Activated naive CD4-positive, alpha-beta T cell treated with anti-CD3 and anti-CD28 coated beads for 36 hours (primary cell): ENCODE results near the gene GDF15. TPM values are rescaled to one million over a fixed set of nuclear protein-coding genes. Genes with fewer than 3 reads are reported as not detected.

Experiments
- CTCF ChIA-PET: fragments of 350-600 bp; sonication (Branson Sonifier 250); formaldehyde crosslinking; loops from one replicate; lab custom pipeline; 2021; ENCODE audit warnings: antibody characterized with exemption; lab: Charles Lee
- DNase-seq: peaks from one replicate; pipeline ENCODE4 v3.0.0-alpha.2; 2020
- H3K27ac Mint-ChIP-seq: one replicate; pipeline ENCODE4 v1.8.0; 2021; ENCODE audit warnings: mild to moderate bottlenecking, mixed read lengths
- H3K27me3 Mint-ChIP-seq: one replicate; pipeline ENCODE4 v1.8.0; 2021; ENCODE audit warnings: low read depth, mixed read lengths
- H3K36me3 Mint-ChIP-seq: one replicate; pipeline ENCODE4 v1.8.0; 2021; ENCODE audit warnings: low read depth, mixed read lengths
- H3K4me1 Mint-ChIP-seq: one replicate; pipeline ENCODE4 v1.8.0; 2021; ENCODE audit warnings: low read depth, mixed read lengths
- H3K4me3 Mint-ChIP-seq: one replicate; pipeline ENCODE4 v1.8.0; 2021; ENCODE audit warnings: mild to moderate bottlenecking, moderate library complexity, mixed read lengths
- H3K9me3 Mint-ChIP-seq: one replicate; pipeline ENCODE4 v1.8.0; 2021; ENCODE audit warnings: mixed read lengths
- intact Hi-C: fragments of 100-400 bp; cut with micrococcal nuclease; formaldehyde crosslinking; loops from one replicate; pipeline ENCODE4 v1.15.1; 2023
- microRNA-seq: library from miRNA; unstranded; fragments of <30 nt; microRNA quantifications from one replicate; pipeline ENCODE4 v1.2.0, GENCODE V29; 2022; ENCODE audit warnings: borderline microRNAs expressed, borderline replicate concordance
- total RNA-seq, 2 experiments: library from RNA; stranded (reverse); gene quantifications; one replicate each; pipeline ENCODE4 v1.2.3, GENCODE V29; 2021

Gene GDF15
- total RNA-seq, 2 experiments from 2014 or later = 0.20 TPM; not detected in 1

DNA sequence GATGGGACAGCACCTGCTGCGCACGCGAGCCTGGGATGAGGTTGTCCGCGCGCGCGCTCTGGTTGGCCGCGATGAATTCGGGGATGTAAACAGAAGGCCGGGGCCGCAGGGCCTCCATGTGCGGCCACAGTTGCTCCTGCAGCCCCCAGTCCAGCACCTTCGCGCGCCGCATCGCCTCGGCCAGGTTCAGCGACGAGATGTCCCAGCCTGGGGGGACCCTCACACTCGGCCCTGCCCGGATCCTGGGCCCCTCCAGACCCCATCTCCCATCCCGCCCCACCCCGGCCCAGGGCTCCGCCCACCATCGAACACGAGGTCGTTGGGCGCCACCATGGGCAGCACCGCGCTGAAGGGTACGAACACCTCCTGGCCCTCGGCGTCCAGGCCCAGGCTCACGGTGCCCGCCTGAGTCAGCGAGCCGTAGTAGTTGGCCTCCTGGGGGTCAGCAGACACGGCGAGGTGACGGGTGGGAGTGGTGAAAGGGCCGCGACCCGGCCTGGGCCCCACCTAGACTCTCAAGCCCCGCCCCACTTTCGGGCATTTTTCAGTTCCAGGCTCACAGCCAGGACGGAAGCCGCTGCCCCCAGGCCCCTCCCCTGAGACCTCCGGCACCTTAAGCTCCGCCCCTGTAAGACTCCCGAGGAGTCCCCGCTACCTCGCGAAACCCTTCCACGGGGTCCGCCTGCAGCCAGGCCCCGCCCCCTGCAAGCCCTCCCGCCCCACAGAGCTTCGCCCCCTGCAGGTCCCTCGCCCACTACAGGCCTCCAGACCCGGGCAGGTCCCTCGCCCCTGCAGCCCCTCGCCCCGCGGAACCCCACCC lies 50.9 kb downstream of the GDF15 start:
- DNase-seq = peak; percentile 65
- Mint-ChIP-seq H3K4me1 (peaks cover 28% of the 10 kb centered on the region), H3K9me3 (no peaks in the 10 kb centered on the region), H3K4me3 (peak overlapping the region; percentile 57), H3K36me3 (peaks cover 2% of the 10 kb centered on the region), H3K27me3 (no peaks in the 10 kb centered on the region), H3K27ac (no peak overlapping the region)
- CTCF ChIA-PET = interaction anchor here (0.8 kb wide), 1 partner anchor 18 kb away, joined by 3 read pairs; the partner anchor contains the start of gene SSBP4
- intact Hi-C loops = no loop called here

DNA sequence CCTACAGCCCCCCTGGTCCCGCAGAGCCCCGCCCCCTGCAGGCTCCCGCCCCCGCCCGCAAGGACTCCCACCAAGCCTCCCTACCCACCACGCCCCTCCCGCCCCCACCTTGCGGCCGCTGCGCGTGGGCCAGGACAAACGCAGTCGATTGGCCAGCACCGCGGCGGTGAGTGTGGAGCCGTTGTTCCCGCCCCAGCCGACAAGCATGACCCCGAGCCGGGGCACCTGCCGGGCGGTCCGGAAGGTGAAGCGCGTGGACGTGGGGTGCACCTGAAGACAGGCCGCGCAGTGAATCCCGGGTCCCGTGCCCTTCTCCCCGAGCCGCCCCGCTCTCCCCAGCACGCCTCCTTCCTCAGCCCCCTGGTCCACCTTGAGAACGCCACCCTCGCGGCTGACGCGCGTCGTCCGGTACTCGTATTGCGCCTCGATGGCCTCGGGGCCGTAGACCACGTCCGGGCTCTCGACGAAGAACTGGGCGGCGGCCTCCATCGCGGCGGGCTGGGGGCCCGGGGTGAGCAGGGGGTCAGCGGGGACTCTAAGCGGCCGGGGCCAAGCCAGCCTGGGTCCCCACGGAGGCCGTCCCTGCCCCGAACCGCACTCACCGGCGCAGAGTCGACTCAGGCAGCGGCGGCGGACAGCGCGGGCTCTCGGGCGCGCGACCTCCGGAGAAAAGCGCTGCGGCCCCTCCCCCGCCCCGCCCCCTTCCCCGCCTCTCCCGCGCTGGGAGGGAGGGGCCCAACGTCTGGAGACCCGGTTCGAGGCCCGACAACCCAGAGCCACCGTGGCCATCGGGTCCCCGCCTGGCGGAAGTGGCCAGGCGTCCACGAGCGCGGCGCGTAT lies 51.8 kb downstream of the GDF15 start, which contains the start of gene ISYNA1:
Gene ISYNA1 (minus strand): TSS at position 643 of the 840 bp plus-strand sequence. CDS start 154 bp downstream, at position 489.
- peaks cover 32% of the 10 kb centered on the region for H3K4me1 Mint-ChIP-seq
- no peak within 1 kb of the TSS for H3K27ac Mint-ChIP-seq
- DNase-seq = peak; percentile 31
- peak within 1 kb of the TSS; percentile 54 for H3K4me3 Mint-ChIP-seq
- H3K27me3 Mint-ChIP-seq = no peaks in the 10 kb centered on the region
- peaks cover 5% of the 10 kb centered on the region for H3K36me3 Mint-ChIP-seq
- intact Hi-C loops = no loop called here
- CTCF ChIA-PET = interaction anchor here (3.6 kb wide), 1 partner anchor 13 kb away, joined by 16 read pairs; no protein-coding TSS in a partner anchor
- H3K9me3 Mint-ChIP-seq = peaks cover 3% of the 10 kb centered on the region

DNA sequence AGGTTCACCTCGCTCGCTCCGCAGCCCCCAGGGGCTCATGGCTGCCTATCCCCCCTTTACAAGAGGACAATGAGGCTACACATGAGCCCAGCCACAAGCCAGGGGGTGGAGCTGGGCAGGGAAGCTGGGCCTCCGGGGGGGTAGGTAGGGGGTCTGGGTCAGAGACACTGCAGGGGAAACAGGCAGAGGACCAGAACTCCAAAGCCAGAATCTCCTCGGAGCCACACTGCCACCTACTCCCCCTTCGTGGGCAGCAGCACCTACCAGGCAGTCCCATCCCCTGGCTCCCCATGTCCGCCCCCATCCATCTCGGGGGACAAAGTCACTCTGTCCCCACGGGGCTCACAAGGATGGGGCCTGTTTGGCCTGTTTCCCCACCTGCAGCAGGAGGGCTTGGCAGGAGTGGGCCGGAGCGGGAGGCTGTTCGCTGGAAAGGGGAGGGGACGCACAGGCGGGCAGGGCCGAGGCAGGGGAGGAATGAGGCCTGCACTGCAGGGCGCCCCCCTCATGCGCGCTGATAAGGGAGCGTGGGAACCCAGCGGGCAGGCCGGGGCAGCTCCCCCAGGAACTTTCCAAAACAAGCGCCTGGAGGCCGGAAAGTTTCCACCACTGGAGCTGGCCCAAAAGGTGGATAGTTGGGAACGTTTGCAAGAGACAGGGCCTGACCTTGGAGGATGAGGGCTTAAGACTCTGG lies 52.5 kb downstream of the GDF15 start:
- H3K4me1 Mint-ChIP-seq = peaks cover 34% of the 10 kb centered on the region
- H3K9me3 Mint-ChIP-seq = peaks cover 3% of the 10 kb centered on the region
- peaks cover 5% of the 10 kb centered on the region for H3K36me3 Mint-ChIP-seq
- DNase-seq = no peak
- H3K4me3 Mint-ChIP-seq = no peak overlapping the region
- CTCF ChIA-PET = interaction anchor here (3.6 kb wide), 1 partner anchor 13 kb away, joined by 16 read pairs; no protein-coding TSS in a partner anchor
- H3K27me3 Mint-ChIP-seq = no peaks in the 10 kb centered on the region
- H3K27ac Mint-ChIP-seq = no peak overlapping the region
- intact Hi-C loops = no loop called here

Small RNAs within 50 kb of the gene (microRNA-seq; reads per million reads assigned to microRNA genes)
- gene MIR3189 = not detected

Other genes starting within 250 kb of the GDF15 start
- gene PIK3R2, start 233.0 kb upstream of the GDF15 start, total RNA-seq = 10 to 100 TPM; 16.1 to 16.3 TPM
- 10 to 100 TPM; 19.0 to 20.8 TPM for gene IFI30, start 212.3 kb upstream of the GDF15 start, total RNA-seq
- gene MPV17L2, start 192.9 kb upstream of the GDF15 start, total RNA-seq = 1 to 10 TPM; 6.3 to 6.5 TPM
- gene RAB3A, start 182.1 kb upstream of the GDF15 start, total RNA-seq = 1 to 10 TPM; 3.8 to 6.0 TPM
- under 1 TPM in 1 of 2 experiments, not detected in 1; 0.10 TPM for gene PDE4C, start 159.7 kb upstream of the GDF15 start, total RNA-seq
- gene IQCN, start 111.7 kb upstream of the GDF15 start, total RNA-seq = under 1 TPM in 1 of 2 experiments, not detected in 1; 0.19 TPM
- 100 to 1,000 TPM in 1 of 2 experiments, 10 to 100 TPM in 1; 87.9 to 105 TPM for gene JUND, start 104.5 kb upstream of the GDF15 start, total RNA-seq
- 100 to 1,000 TPM; 439 to 451 TPM for gene LSM4, start 63.1 kb upstream of the GDF15 start, total RNA-seq
- 10 to 100 TPM; 14.4 to 15.6 TPM for gene PGPEP1, start 45.6 kb upstream of the GDF15 start, total RNA-seq
- gene LRRC25, start 11.5 kb downstream of the GDF15 start, total RNA-seq = not detected
- gene SSBP4, start 33.2 kb downstream of the GDF15 start, total RNA-seq = 10 to 100 TPM; 62.6 to 71.4 TPM
- gene ISYNA1, start 52.0 kb downstream of the GDF15 start, total RNA-seq = 10 to 100 TPM; 12.3 to 14.3 TPM
- 10 to 100 TPM; 14.1 TPM for gene ELL, start 135.9 kb downstream of the GDF15 start, total RNA-seq
- gene FKBP8, start 157.4 kb downstream of the GDF15 start, total RNA-seq = 100 to 1,000 TPM; 161 to 163 TPM
- 10 to 100 TPM; 86.7 TPM for gene KXD1, start 171.7 kb downstream of the GDF15 start, total RNA-seq
- gene UBA52, start 185.7 kb downstream of the GDF15 start, total RNA-seq = 1,000 to 10,000 TPM; 1,997 to 2,122 TPM
- gene REX1BD, start 202.6 kb downstream of the GDF15 start, total RNA-seq = 10 to 100 TPM; 62.9 to 68.5 TPM
- not detected for gene CRLF1, start 220.6 kb downstream of the GDF15 start, total RNA-seq
- under 1 TPM; 0.21 to 0.40 TPM for gene TMEM59L, start 226.7 kb downstream of the GDF15 start, total RNA-seq